Osteoblast (primary cell): ENCODE results near the gene ST8SIA4. TPM values are rescaled to one million over a fixed set of nuclear protein-coding genes. Genes with fewer than 3 reads are reported as not detected.

ENCODE experiments used
- DNase-seq: peaks from one replicate; pipeline ENCODE4 v3.0.0; 2011; ENCODE audit warnings: low spot score, mixed read lengths; ENCODE audit not compliant: insufficient read length; ENCODE audit errors: missing footprints
- H2AFZ ChIP-seq: 2 replicates; pipeline ENCODE4 v1.6.0; 2011; ENCODE audit warnings: mild to moderate bottlenecking, low read length
- H3K27ac ChIP-seq: 2 replicates; pipeline ENCODE4 v1.5.1; 2011; ENCODE audit warnings: mild to moderate bottlenecking, low read depth, low read length, moderate library complexity
- H3K27me3 ChIP-seq: 2 replicates; pipeline ENCODE4 v1.6.0; 2012; ENCODE audit warnings: mild to moderate bottlenecking, control low read depth, inconsistent platforms, low read length, moderate library complexity; ENCODE audit not compliant: insufficient read depth
- H3K36me3 ChIP-seq: 2 replicates; pipeline ENCODE4 v1.5.1; 2011; ENCODE audit warnings: mild to moderate bottlenecking, low read length, control low read depth, moderate library complexity; ENCODE audit not compliant: insufficient read depth
- H3K4me1 ChIP-seq: 2 replicates; pipeline ENCODE4 v1.5.1; 2011; ENCODE audit warnings: mild to moderate bottlenecking, low read length, control low read depth, moderate library complexity; ENCODE audit not compliant: insufficient read depth
- H3K4me2 ChIP-seq: 2 replicates; pipeline ENCODE4 v1.6.0; 2011; ENCODE audit warnings: mild to moderate bottlenecking, low read length; ENCODE audit not compliant: insufficient read depth
- H3K4me3 ChIP-seq: fragments of 200-600 bp; sonication (generic); 3 replicates; pipeline ENCODE4 v1.5.1; 2012; ENCODE audit warnings: mild to moderate bottlenecking, low read length, inconsistent platforms; ENCODE audit not compliant: insufficient read depth
- H3K79me2 ChIP-seq: 2 replicates; pipeline ENCODE4 v1.6.0; 2012; ENCODE audit warnings: mild to moderate bottlenecking, low read length, control low read depth, inconsistent platforms; ENCODE audit not compliant: insufficient read depth
- H3K9me3 ChIP-seq: 2 replicates; pipeline ENCODE4 v1.5.1; 2011; ENCODE audit warnings: low read depth, low read length, control low read depth
- H4K20me1 ChIP-seq: 2 replicates; pipeline ENCODE4 v1.6.0; 2012; ENCODE audit warnings: mild to moderate bottlenecking, low read length, control low read depth; ENCODE audit not compliant: insufficient read depth
- total RNA-seq: library from RNA; depleted of rRNA; stranded (reverse); fragments of >200 nt; gene quantifications from 2 replicates; pipeline ENCODE4 v1.2.3, GENCODE V29; 2012
- TF ChIP-seq, protein P1 (sequence below): IDR thresholded peaks from 2 replicates; pipeline ENCODE4 v1.5.1; 2011; ENCODE audit warnings: mild to moderate bottlenecking, low read depth, low read length, moderate library complexity; ENCODE audit errors: extremely low read depth

The ST8SIA4 gene
- total RNA-seq, 1 donor, result 1.4 TPM

DNA sequence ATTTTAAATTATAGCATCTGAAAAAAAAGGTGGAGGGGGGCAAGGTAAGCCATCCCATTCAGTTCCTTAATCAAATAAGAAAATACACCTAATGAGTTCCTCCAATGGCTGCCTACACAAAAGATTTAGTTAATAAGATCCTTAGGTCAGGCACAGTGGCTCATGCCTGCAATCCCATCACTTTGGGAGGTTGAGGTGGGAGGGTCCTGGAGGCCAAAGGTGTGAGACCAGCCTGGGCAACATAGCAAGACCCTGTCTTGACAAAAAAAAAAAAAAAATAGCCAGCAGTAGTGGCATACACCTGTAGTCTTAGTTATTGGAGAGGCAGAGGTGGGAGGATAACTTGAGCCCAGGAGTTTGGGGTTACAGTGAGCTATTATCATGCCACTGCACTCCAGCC is 78.4 kb downstream of the ST8SIA4 start:
- Histone ChIP-seq H3K27me3 (no peaks in the 10 kb centered on the region), H3K9me3 (no peaks in the 10 kb centered on the region), H3K27ac (no peak overlapping the region), H3K4me1 (peaks cover 5% of the 10 kb centered on the region), H4K20me1 (no peaks in the 10 kb centered on the region), H3K4me3 (no peak overlapping the region), H3K4me2 (no peak overlapping the region), H3K79me2 (no peaks in the 10 kb centered on the region), H3K36me3 (no peaks in the 10 kb centered on the region), H2AFZ (no peak overlapping the region)
- DNase-seq, result no peak
- TF ChIP-seq, protein P1, sequence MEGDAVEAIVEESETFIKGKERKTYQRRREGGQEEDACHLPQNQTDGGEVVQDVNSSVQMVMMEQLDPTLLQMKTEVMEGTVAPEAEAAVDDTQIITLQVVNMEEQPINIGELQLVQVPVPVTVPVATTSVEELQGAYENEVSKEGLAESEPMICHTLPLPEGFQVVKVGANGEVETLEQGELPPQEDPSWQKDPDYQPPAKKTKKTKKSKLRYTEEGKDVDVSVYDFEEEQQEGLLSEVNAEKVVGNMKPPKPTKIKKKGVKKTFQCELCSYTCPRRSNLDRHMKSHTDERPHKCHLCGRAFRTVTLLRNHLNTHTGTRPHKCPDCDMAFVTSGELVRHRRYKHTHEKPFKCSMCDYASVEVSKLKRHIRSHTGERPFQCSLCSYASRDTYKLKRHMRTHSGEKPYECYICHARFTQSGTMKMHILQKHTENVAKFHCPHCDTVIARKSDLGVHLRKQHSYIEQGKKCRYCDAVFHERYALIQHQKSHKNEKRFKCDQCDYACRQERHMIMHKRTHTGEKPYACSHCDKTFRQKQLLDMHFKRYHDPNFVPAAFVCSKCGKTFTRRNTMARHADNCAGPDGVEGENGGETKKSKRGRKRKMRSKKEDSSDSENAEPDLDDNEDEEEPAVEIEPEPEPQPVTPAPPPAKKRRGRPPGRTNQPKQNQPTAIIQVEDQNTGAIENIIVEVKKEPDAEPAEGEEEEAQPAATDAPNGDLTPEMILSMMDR, result no peak

DNA sequence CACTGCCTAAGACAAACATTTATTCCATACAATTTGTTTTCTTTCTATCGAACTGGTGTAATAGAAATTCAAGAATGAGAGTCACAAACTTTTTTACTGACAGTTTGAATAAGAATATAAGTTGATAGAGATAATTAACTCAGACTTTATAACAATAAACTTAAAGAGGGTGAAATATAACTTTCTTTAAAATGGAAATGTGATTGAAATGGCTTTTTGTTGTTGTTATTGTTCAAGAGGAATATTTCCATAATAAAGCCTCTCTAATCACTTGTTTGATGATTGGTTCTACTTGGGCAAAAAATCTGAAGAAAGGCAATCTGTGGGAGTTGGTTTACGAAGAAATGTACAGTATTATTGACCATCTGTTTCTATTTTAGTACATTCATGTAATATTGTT is 79.3 kb downstream of the ST8SIA4 start:
- Histone ChIP-seq H3K79me2 (no peaks in the 10 kb centered on the region), H3K27me3 (no peaks in the 10 kb centered on the region), H3K4me1 (peaks cover 5% of the 10 kb centered on the region), H4K20me1 (no peaks in the 10 kb centered on the region), H3K36me3 (no peaks in the 10 kb centered on the region), H3K4me3 (no peak overlapping the region), H2AFZ (no peak overlapping the region), H3K4me2 (no peak overlapping the region), H3K27ac (no peak overlapping the region), H3K9me3 (no peaks in the 10 kb centered on the region)
- DNase-seq, result no peak
- TF ChIP-seq, protein P1, result no peak

DNA sequence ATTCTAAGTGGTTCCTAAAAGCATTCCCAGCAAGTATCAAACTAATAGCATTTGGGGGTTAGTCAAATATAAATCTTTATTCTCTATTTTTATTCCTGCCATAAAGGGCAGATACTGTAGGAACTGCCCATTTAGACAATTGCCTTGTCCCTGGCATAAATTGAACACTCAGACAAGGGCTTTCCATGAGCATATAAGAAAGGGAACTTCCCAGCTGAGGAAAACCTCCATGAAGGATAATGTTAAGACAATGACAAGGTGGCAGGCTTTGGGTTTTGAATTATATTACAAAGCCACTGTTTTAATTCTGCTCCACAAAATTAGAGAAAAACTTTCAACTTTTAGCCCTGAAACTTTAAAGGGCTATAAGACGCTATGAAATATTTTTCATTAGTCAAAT is 81.3 kb downstream of the ST8SIA4 start:
- DNase-seq, result no peak
- H3K79me2 ChIP-seq, result no peaks in the 10 kb centered on the region
- TF ChIP-seq, protein P1, result no peak
- no peak overlapping the region for H3K27ac ChIP-seq
- H4K20me1 ChIP-seq, result no peaks in the 10 kb centered on the region
- no peaks in the 10 kb centered on the region for H3K27me3 ChIP-seq
- no peaks in the 10 kb centered on the region for H3K4me1 ChIP-seq
- H3K4me3 ChIP-seq, result no peak overlapping the region
- no peaks in the 10 kb centered on the region for H3K9me3 ChIP-seq
- H3K4me2 ChIP-seq, result no peak overlapping the region
- H3K36me3 ChIP-seq, result no peaks in the 10 kb centered on the region
- no peak overlapping the region for H2AFZ ChIP-seq

DNA sequence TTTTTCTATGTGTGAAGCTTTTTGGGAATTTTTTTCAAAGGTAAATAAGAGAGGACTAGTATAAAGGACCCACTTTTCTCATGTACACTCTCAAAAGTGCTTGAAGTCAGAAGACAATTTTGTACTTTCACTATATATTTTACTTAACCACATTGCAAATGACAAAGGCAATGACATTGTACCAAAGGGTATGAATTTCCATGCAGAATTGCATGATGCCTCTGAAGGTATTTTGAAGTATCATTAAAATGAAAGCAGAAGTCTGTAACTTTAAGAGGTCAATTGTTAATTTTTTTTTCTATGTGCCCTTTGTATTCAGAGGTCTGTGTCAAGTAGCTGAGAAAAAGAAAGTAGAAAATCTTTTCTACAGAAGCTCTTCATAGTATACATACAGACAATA is 84.7 kb downstream of the ST8SIA4 start:
- TF ChIP-seq, protein P1, result no peak

More for the DNA sequence above, 84.7 kb downstream of the ST8SIA4 start:
- H3K4me1 ChIP-seq, result no peaks in the 10 kb centered on the region
- H3K4me3 ChIP-seq, result no peak overlapping the region
- H3K4me2 ChIP-seq, result no peak overlapping the region
- H2AFZ ChIP-seq, result no peak overlapping the region
- DNase-seq, result no peak
- H3K9me3 ChIP-seq, result no peaks in the 10 kb centered on the region
- H4K20me1 ChIP-seq, result no peaks in the 10 kb centered on the region
- no peak overlapping the region for H3K27ac ChIP-seq
- H3K27me3 ChIP-seq, result no peaks in the 10 kb centered on the region
- H3K36me3 ChIP-seq, result no peaks in the 10 kb centered on the region
- H3K79me2 ChIP-seq, result no peaks in the 10 kb centered on the region
